ENCODE measurements around the gene TRIM63. TPM values are rescaled to one million over a fixed set of nuclear protein-coding genes. Genes with fewer than 3 reads are reported as not detected.

The TRIM63 gene
- total and polyA plus RNA-seq, 9 of the 15 experiments (the other 6 are each of a cell fraction or from before 2014, with no cell fraction given), result 0.08 to 0.57 (median 0.36) TPM

GRCh38 chr1:26049531-26050247, 17.7 kb downstream of the TRIM63 start (continued):
- no peak for TF ChIP-seq ZNF764 (CRISPR knock-in tag; IDR thresholded peaks at IDR 0.05; ENCODE audit: low read depth)
- peak; percentile 91; the same call in 1 of the 2 replicates for TF ChIP-seq NR4A1 (CRISPR knock-in tag; IDR thresholded peaks at IDR 0.05)
- TF ChIP-seq NR4A1 (tag; IDR thresholded peaks at IDR 0.05), result peak; percentile 94
- no peak for TF ChIP-seq MIER1 (IDR thresholded peaks at IDR 0.05; ENCODE audit: low read depth)
- no peak for TF ChIP-seq NONO (IDR thresholded peaks at IDR 0.05; ENCODE audit: low read depth in 2 of 2, low read length in 1 of 2)
- TF ChIP-seq HMBOX1 (IDR thresholded peaks at IDR 0.05), result no peak
- TF ChIP-seq ZFP36 (IDR thresholded peaks at IDR 0.05; ENCODE audit: low read depth, low read length, partially characterized antibody), result no peak
- TF ChIP-seq E2F3 (CRISPR knock-in tag; IDR thresholded peaks at IDR 0.05), result peak; percentile 91
- TF ChIP-seq, protein P1, sequence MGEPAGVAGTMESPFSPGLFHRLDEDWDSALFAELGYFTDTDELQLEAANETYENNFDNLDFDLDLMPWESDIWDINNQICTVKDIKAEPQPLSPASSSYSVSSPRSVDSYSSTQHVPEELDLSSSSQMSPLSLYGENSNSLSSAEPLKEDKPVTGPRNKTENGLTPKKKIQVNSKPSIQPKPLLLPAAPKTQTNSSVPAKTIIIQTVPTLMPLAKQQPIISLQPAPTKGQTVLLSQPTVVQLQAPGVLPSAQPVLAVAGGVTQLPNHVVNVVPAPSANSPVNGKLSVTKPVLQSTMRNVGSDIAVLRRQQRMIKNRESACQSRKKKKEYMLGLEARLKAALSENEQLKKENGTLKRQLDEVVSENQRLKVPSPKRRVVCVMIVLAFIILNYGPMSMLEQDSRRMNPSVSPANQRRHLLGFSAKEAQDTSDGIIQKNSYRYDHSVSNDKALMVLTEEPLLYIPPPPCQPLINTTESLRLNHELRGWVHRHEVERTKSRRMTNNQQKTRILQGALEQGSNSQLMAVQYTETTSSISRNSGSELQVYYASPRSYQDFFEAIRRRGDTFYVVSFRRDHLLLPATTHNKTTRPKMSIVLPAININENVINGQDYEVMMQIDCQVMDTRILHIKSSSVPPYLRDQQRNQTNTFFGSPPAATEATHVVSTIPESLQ (CRISPR knock-in tag; IDR thresholded peaks at IDR 0.05), result no peak
- no peak for TF ChIP-seq MCM3 (IDR thresholded peaks at IDR 0.05)
- peak; percentile 93; the same call in 1 of the 2 replicates for TF ChIP-seq RREB1 (CRISPR knock-in tag; IDR thresholded peaks at IDR 0.05)
- no peak for TF ChIP-seq NELFE (IDR thresholded peaks at IDR 0.05; ENCODE audit: insufficient read depth, insufficient read length)
- TF ChIP-seq HIVEP1 (CRISPR knock-in tag; IDR thresholded peaks at IDR 0.05), result peak; percentile 92
- TF ChIP-seq CREB1 (IDR thresholded peaks at IDR 0.05), result no peak
- no peak for TF ChIP-seq CREB1 (CRISPR knock-in tag; IDR thresholded peaks at IDR 0.05)
